ENCODE data around the gene LBP.

LBP gene

GRCh38 chr20:38344107-38344701, 2.1 kb upstream of the LBP start:
- no peak for TF ChIP-seq CTCF (IDR thresholded peaks at IDR 0.05; ENCODE audit: low read depth, low read length, missing control alignments)
- DNase-seq (ENCODE audit: extremely low read depth, low read depth) = no peak
- no peak overlapping the region for H3K4me3 ChIP-seq (replicated peaks; ENCODE audit: low read depth, low read length)

GRCh38 chr20:38345643-38346042, 639 bp upstream of the LBP start:
- H3K4me3 ChIP-seq (replicated peaks; ENCODE audit: low read depth, low read length) = no peak overlapping the region
- DNase-seq (ENCODE audit: extremely low read depth, low read depth) = no peak
- no peak for TF ChIP-seq CTCF (IDR thresholded peaks at IDR 0.05; ENCODE audit: low read depth, low read length, missing control alignments)

- no peak for DNase-seq (ENCODE audit: extremely low read depth, low read depth)
- H3K4me3 ChIP-seq (replicated peaks; ENCODE audit: low read depth, low read length) = no peak overlapping the region
- TF ChIP-seq CTCF (IDR thresholded peaks at IDR 0.05; ENCODE audit: low read depth, low read length, missing control alignments) = no peak
Observed at GRCh38 chr20:38346741-38347140, 459 bp downstream of the LBP start.

GRCh38 chr20:38349856-38350255, 3.6 kb downstream of the LBP start:
- H3K4me3 ChIP-seq (replicated peaks; ENCODE audit: low read depth, low read length) = no peak overlapping the region
- no peak for TF ChIP-seq CTCF (IDR thresholded peaks at IDR 0.05; ENCODE audit: low read depth, low read length, missing control alignments)
- DNase-seq (ENCODE audit: extremely low read depth, low read depth) = no peak

GRCh38 chr20:38350879-38351775, 4.8 kb downstream of the LBP start:
- no peak overlapping the region for H3K4me3 ChIP-seq (replicated peaks; ENCODE audit: low read depth, low read length)
- TF ChIP-seq CTCF (IDR thresholded peaks at IDR 0.05; ENCODE audit: low read depth, low read length, missing control alignments) = no peak
- DNase-seq (ENCODE audit: extremely low read depth, low read depth) = no peak

GRCh38 chr20:38353316-38353715, 7.0 kb downstream of the LBP start:
- no peak for TF ChIP-seq CTCF (IDR thresholded peaks at IDR 0.05; ENCODE audit: low read depth, low read length, missing control alignments)
- no peak overlapping the region for H3K4me3 ChIP-seq (replicated peaks; ENCODE audit: low read depth, low read length)
- DNase-seq (ENCODE audit: extremely low read depth, low read depth) = no peak

All from HFF-Myc (cell line).